ENCODE data around the gene CRACR2A. TPM values are rescaled to one million over a fixed set of nuclear protein-coding genes. Genes with fewer than 3 reads are reported as not detected.

The CRACR2A gene
- total RNA-seq, 2 experiments from 2014 or later = 28.2 to 31.1 TPM

GRCh38 chr12:3571724-3572123, 181.2 kb downstream of the CRACR2A start:
- BruUV-seq (replicated peaks) = no TSS peak
- CTCF ChIA-PET (ENCODE audit: unreplicated experiment) = no interaction called here
- TF ChIP-seq CTCF (conservative IDR thresholded peaks at IDR 0.05; ENCODE audit: low read length) = no peak
- no peak for TF ChIP-seq EZH2phosphoT487 (IDR thresholded peaks at IDR 0.05; ENCODE audit: borderline replicate concordance, low read depth, low read length)

DNA sequence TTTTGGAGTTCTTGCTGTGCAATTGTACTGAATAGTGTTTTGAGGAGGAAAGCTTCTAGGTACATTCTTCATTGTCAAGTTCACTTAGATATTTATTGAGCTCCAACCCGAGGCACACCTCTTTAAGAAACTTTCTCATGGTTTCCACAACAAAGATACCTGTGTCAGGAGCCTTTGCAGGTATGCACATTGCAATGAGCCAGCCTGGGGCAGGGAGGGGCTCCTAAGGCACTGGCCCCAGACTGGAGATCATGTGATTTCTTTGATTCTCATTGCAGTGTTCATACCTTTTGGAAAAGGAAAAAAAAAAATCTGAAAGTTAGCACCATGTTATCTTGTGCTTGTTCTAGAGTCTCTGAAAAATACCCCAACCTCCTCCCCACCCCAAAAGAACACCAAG, 181.6 kb downstream of the CRACR2A start:
- TF ChIP-seq EZH2phosphoT487 (IDR thresholded peaks at IDR 0.05; ENCODE audit: borderline replicate concordance, low read depth, low read length) = no peak
- no peak for TF ChIP-seq CTCF (conservative IDR thresholded peaks at IDR 0.05; ENCODE audit: low read length)
- H3K4me3 ChIP-seq (ENCODE audit: low read depth, low read length, poor library complexity, severe bottlenecking) = no peak overlapping the region
- no peaks in the 10 kb centered on the region for H3K9me3 ChIP-seq (ENCODE audit: low read length)
- intact Hi-C loops (cut with micrococcal nuclease; ENCODE audit: unreplicated experiment) = no loop called here
- no peaks in the 10 kb centered on the region for H3K9me2 ChIP-seq (ENCODE audit: insufficient read depth, low read length)
- BruUV-seq (replicated peaks) = no TSS peak
- ChIA-PET CTCF (ENCODE audit: unreplicated experiment) (no interaction called here), POLR2A (interaction anchor here (0.6 to 2.3 kb wide), 3 partner anchors 10 to 795 kb away, joined by 3 to 6 read pairs (median 3); no protein-coding TSS in a partner anchor)
- no peak overlapping the region for H2AFZ ChIP-seq (ENCODE audit: low read length)
- H3K4me2 ChIP-seq (ENCODE audit: low read length) = no peak overlapping the region
- no peaks in the 10 kb centered on the region for H3K4me1 ChIP-seq (ENCODE audit: insufficient read depth, low read length, poor library complexity, severe bottlenecking)
- DNase-seq (ENCODE audit: low spot score) = no peak
- no peaks in the 10 kb centered on the region for H3K36me3 ChIP-seq (ENCODE audit: insufficient read depth, low read length)
- no peak overlapping the region for H3K27ac ChIP-seq (ENCODE audit: low read depth, low read length, poor library complexity, severe bottlenecking)
- H3K79me2 ChIP-seq (ENCODE audit: insufficient read depth, low read depth, low read length) = no peaks in the 10 kb centered on the region
- no peaks in the 10 kb centered on the region for H4K20me1 ChIP-seq (ENCODE audit: insufficient read depth, low read length)

More at GRCh38 chr12:3571724-3572123, 181.2 kb downstream of the CRACR2A start:
- H3K36me3 ChIP-seq (ENCODE audit: insufficient read depth, low read length) = no peaks in the 10 kb centered on the region
- DNase-seq (ENCODE audit: low spot score) = no peak
- H3K4me1 ChIP-seq (ENCODE audit: insufficient read depth, low read length, poor library complexity, severe bottlenecking) = no peaks in the 10 kb centered on the region
- no peaks in the 10 kb centered on the region for H3K9me3 ChIP-seq (ENCODE audit: low read length)
- no peaks in the 10 kb centered on the region for H3K79me2 ChIP-seq (ENCODE audit: insufficient read depth, low read depth, low read length)
- no peaks in the 10 kb centered on the region for H3K9me2 ChIP-seq (ENCODE audit: insufficient read depth, low read length)
- POLR2A ChIA-PET = interaction anchor here (2.3 kb wide), 1 partner anchor 11 kb away, joined by 6 read pairs; no protein-coding TSS in a partner anchor
- intact Hi-C loops (cut with micrococcal nuclease; ENCODE audit: unreplicated experiment) = no loop called here
- H3K4me2 ChIP-seq (ENCODE audit: low read length) = no peak overlapping the region
- H3K4me3 ChIP-seq (ENCODE audit: low read depth, low read length, poor library complexity, severe bottlenecking) = no peak overlapping the region
- H2AFZ ChIP-seq (ENCODE audit: low read length) = no peak overlapping the region
- H4K20me1 ChIP-seq (ENCODE audit: insufficient read depth, low read length) = no peaks in the 10 kb centered on the region
- H3K27ac ChIP-seq (ENCODE audit: low read depth, low read length, poor library complexity, severe bottlenecking) = no peak overlapping the region

DNA sequence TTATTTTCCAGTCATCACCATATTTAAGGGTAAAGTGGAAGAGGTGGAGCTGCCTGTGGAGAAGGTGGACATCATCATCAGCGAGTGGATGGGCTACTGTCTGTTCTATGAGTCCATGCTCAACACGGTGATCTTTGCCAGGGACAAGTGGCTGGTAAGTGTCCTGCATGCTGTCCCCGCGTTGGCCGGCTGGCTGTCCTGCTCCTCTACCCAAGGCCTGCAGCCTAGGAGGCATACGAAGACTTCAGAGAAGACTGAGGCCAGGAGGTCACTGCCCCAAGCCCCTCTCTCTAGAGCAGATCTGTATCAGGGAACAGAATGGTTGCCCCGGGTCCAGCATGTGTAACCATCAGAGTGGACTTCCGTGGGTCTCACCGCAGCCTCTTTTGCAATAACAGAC, 184.2 kb downstream of the CRACR2A start:
- Histone ChIP-seq H3K27ac (ENCODE audit: low read depth, low read length, poor library complexity, severe bottlenecking) (no peak overlapping the region), H3K79me2 (ENCODE audit: insufficient read depth, low read depth, low read length) (no peaks in the 10 kb centered on the region), H3K4me1 (ENCODE audit: insufficient read depth, low read length, poor library complexity, severe bottlenecking) (no peaks in the 10 kb centered on the region), H3K9me2 (ENCODE audit: insufficient read depth, low read length) (no peaks in the 10 kb centered on the region), H3K4me2 (ENCODE audit: low read length) (no peak overlapping the region), H3K9me3 (ENCODE audit: low read length) (no peaks in the 10 kb centered on the region), H3K36me3 (ENCODE audit: insufficient read depth, low read length) (no peaks in the 10 kb centered on the region), H4K20me1 (ENCODE audit: insufficient read depth, low read length) (no peaks in the 10 kb centered on the region), H2AFZ (ENCODE audit: low read length) (no peak overlapping the region), H3K4me3 (ENCODE audit: low read depth, low read length, poor library complexity, severe bottlenecking) (no peak overlapping the region)
- intact Hi-C loops (cut with micrococcal nuclease; ENCODE audit: unreplicated experiment) = no loop called here
- POLR2A ChIA-PET = no interaction called here
- TF ChIP-seq EZH2phosphoT487 (IDR thresholded peaks at IDR 0.05; ENCODE audit: borderline replicate concordance, low read depth, low read length) (no peak), CTCF (conservative IDR thresholded peaks at IDR 0.05; ENCODE audit: low read length) (no peak)
- BruUV-seq (replicated peaks) = no TSS peak
- CTCF ChIA-PET (ENCODE audit: unreplicated experiment) = no interaction called here
- DNase-seq (ENCODE audit: low spot score) = no peak
